Epithelial cell of proximal tubule (primary cell): ENCODE results near the gene LIMD2. TPM values are rescaled to one million over a fixed set of nuclear protein-coding genes. Genes with fewer than 3 reads are reported as not detected.
"Not testable (repeated sequence)": the region's sequence is repeated elsewhere in the genome, so short reads cannot be mapped to it uniquely, and the experiment has no call there.

Experiments
- DNase-seq: peaks from one replicate; pipeline ENCODE4 v3.0.0-alpha.2; 2011; ENCODE audit warnings: low read depth
- H3K4me3 ChIP-seq: 2 replicates; pipeline ENCODE4 v1.5.1; 2011; ENCODE audit warnings: low read depth, mild to moderate bottlenecking, low read length
- CTCF ChIP-seq: conservative IDR thresholded peaks from 2 replicates; pipeline ENCODE4 v1.5.1; 2012; ENCODE audit warnings: low read depth, mild to moderate bottlenecking, low read length
- total RNA-seq: library from RNA; depleted of rRNA; stranded (reverse); fragments of >200 nt; gene quantifications from 2 replicates; pipeline ENCODE4 v1.2.3, GENCODE V29; 2015

LIMD2 gene
- 111 and 161 TPM in 2 replicates for total RNA-seq

GRCh38 chr17:63699638-63700527 is at the start of gene LIMD2:
LIMD2 (minus strand) TSS chr17:63700125; CDS start chr17:63699298, 827 bp downstream.
- TF ChIP-seq CTCF, result no peak
- H3K4me3 ChIP-seq, result peak within 1 kb of the TSS; percentile 60
- no peak for DNase-seq

GRCh38 chr17:63741408-63742173 is 41.7 kb upstream of the LIMD2 start, which contains the start of gene STRADA:
STRADA (minus strand) TSS chr17:63741799; CDS start chr17:63728369, 13,430 bp downstream.
- no peak for TF ChIP-seq CTCF
- peak within 1 kb of the TSS; percentile 81 for H3K4me3 ChIP-seq
- DNase-seq, result peak; percentile 53

- H3K4me3 ChIP-seq, result peak overlapping the region; percentile 81
- no peak for DNase-seq
- TF ChIP-seq CTCF, result no peak
Measured at GRCh38 chr17:63741143-63741407, 41.1 kb upstream of the LIMD2 start.

- no peak for DNase-seq
- peak overlapping the region; percentile 81 for H3K4me3 ChIP-seq
- no peak for TF ChIP-seq CTCF
Measured at GRCh38 chr17:63740464-63741142, 40.7 kb upstream of the LIMD2 start.

- no peak overlapping the region for H3K4me3 ChIP-seq
- no peak for TF ChIP-seq CTCF
- DNase-seq, result no peak
Measured at GRCh38 chr17:63735691-63736090, 35.8 kb upstream of the LIMD2 start.

- no peak for TF ChIP-seq CTCF
- no peak overlapping the region for H3K4me3 ChIP-seq
- no peak for DNase-seq
Measured at GRCh38 chr17:63722403-63722802, 22.5 kb upstream of the LIMD2 start.

- DNase-seq, H3K4me3 ChIP-seq: not testable (repeated sequence)
Measured at GRCh38 chr17:63720194-63720593, 20.3 kb upstream of the LIMD2 start.
